IMR-90 (cell line): Measurements from ENCODE around the gene CSF1. TPM values are rescaled to one million over a fixed set of nuclear protein-coding genes. Genes with fewer than 3 reads are reported as not detected.

Source experiments
- ATAC-seq: fragments of 200-7000 bp; cut with Tn5 transposase; 2 replicates; pipeline ENCODE4 v1.9.1; 2020; ENCODE audit warnings: low read depth, mild to moderate bottlenecking, moderate library complexity
- BruUV-seq: library from RNA; stranded (reverse); fragments of 400-500 nt; replicated peaks from 2 replicates; lab custom pipeline; 2021; lab: Mats Ljungman, UMichigan
- CTCF ChIA-PET: fragments of 300-600 bp; formaldehyde crosslinking; extraction: SDS; loops from one replicate; lab custom pipeline; 2021; ENCODE audit warnings: antibody characterized with exemption; lab: Yijun Ruan, JAX
- POLR2A ChIA-PET: fragments of 300-600 bp; sonication (Branson Sonifier 250); formaldehyde crosslinking; loops from one replicate; lab custom pipeline; 2022; ENCODE audit warnings: antibody characterized with exemption; ENCODE audit not compliant: unreplicated experiment; lab: Charles Lee
- DNase-seq: peaks from one replicate; pipeline ENCODE4 v3.0.0; 2013
- H2AFZ ChIP-seq: replicated peaks from 2 replicates; pipeline ENCODE3; 2013; ENCODE audit warnings: low read length, mild to moderate bottlenecking; ENCODE audit not compliant: poor library complexity
- H2AK5ac ChIP-seq: 2 replicates; pipeline ENCODE4 v1.6.1; 2013; ENCODE audit warnings: low read depth, low read length, inconsistent platforms
- H2AK9ac ChIP-seq: replicated peaks from 2 replicates; pipeline ENCODE3; 2013; ENCODE audit warnings: mild to moderate bottlenecking, low read depth, low read length, moderate library complexity; ENCODE audit not compliant: poor library complexity
- H2BK120ac ChIP-seq: 2 replicates; pipeline ENCODE4 v1.6.1; 2013; ENCODE audit warnings: low read depth, low read length, inconsistent platforms
- H2BK15ac ChIP-seq: 3 replicates; pipeline ENCODE4 v1.6.1; 2013; ENCODE audit warnings: low read depth, low read length, inconsistent platforms
- H2BK20ac ChIP-seq: 2 replicates; pipeline ENCODE4 v1.6.1; 2013; ENCODE audit warnings: low read depth, mild to moderate bottlenecking, inconsistent platforms, low read length, moderate library complexity
- H2BK5ac ChIP-seq: 2 replicates; pipeline ENCODE4 v1.6.1; 2013; ENCODE audit warnings: mild to moderate bottlenecking, low read depth, low read length, inconsistent platforms; ENCODE audit not compliant: poor library complexity, severe bottlenecking
- H3K14ac ChIP-seq: replicated peaks from 2 replicates; pipeline ENCODE4 v1.6.1; 2013; ENCODE audit warnings: low read depth, low read length, inconsistent platforms
- H3K18ac ChIP-seq: 2 replicates; pipeline ENCODE4 v1.6.1; 2013; ENCODE audit warnings: low read depth, low read length, control low read depth
- H3K23ac ChIP-seq: 2 replicates; pipeline ENCODE4 v1.6.1; 2013; ENCODE audit warnings: low read depth, low read length, inconsistent platforms
- H3K27ac ChIP-seq: 2 replicates; pipeline ENCODE4 v1.5.1; 2013; ENCODE audit warnings: mild to moderate bottlenecking, control low read depth, low read length; ENCODE audit not compliant: insufficient read depth
- H3K27me3 ChIP-seq: 2 replicates; pipeline ENCODE4 v1.6.1; 2013; ENCODE audit warnings: low read length; ENCODE audit not compliant: control insufficient read depth, insufficient read depth
- H3K36me3 ChIP-seq: 2 replicates; pipeline ENCODE4 v1.6.1; 2013; ENCODE audit warnings: low read length, mixed read lengths; ENCODE audit not compliant: control insufficient read depth, insufficient read depth
- H3K4ac ChIP-seq: 2 replicates; pipeline ENCODE4 v1.6.1; 2013; ENCODE audit warnings: low read depth, low read length, inconsistent platforms
- H3K4me1 ChIP-seq: 2 replicates; pipeline ENCODE4 v1.6.1; 2013; ENCODE audit warnings: low read length, mixed read lengths; ENCODE audit not compliant: control insufficient read depth, insufficient read depth
- H3K4me2 ChIP-seq: 2 replicates; pipeline ENCODE4 v1.6.1; 2013; ENCODE audit warnings: low read depth, mild to moderate bottlenecking, control low read depth, low read length, moderate library complexity
- H3K4me3 ChIP-seq: 2 replicates; pipeline ENCODE4 v1.5.1; 2013; ENCODE audit warnings: low read depth, mild to moderate bottlenecking, control low read depth, low read length, moderate library complexity; ENCODE audit not compliant: insufficient read depth
- H3K56ac ChIP-seq: 2 replicates; pipeline ENCODE4 v1.6.1; 2013; ENCODE audit warnings: low read length, inconsistent platforms; ENCODE audit not compliant: insufficient read depth; ENCODE audit errors: extremely low read depth
- H3K79me1 ChIP-seq, 2 experiments: 2 replicates each; pipeline ENCODE4 v1.6.1; 2013; ENCODE audit warnings: low read length in 2 of 2, inconsistent platforms in 1 of 2, low read depth in 1 of 2
- H3K9ac ChIP-seq: 2 replicates; pipeline ENCODE4 v1.6.1; 2013; ENCODE audit warnings: low read depth, low read length, control low read depth
- H3K9me1 ChIP-seq: 2 replicates; pipeline ENCODE4 v1.6.1; 2013; ENCODE audit warnings: low read length, inconsistent platforms; ENCODE audit not compliant: insufficient read depth
- H3K9me3 ChIP-seq: 2 replicates; pipeline ENCODE4 v1.6.1; 2013; ENCODE audit warnings: low read length; ENCODE audit not compliant: control insufficient read depth, insufficient read depth
- H4K20me1 ChIP-seq: 2 replicates; pipeline ENCODE4 v1.6.1; 2013; ENCODE audit warnings: low read length, inconsistent platforms; ENCODE audit not compliant: insufficient read depth
- H4K5ac ChIP-seq: 2 replicates; pipeline ENCODE4 v1.6.1; 2013; ENCODE audit warnings: mild to moderate bottlenecking, low read depth, low read length, control low read depth
- H4K8ac ChIP-seq, 2 experiments: 2 replicates each; pipeline ENCODE4 v1.6.1; 2013; ENCODE audit warnings: low read depth in 2 of 2, low read length in 2 of 2, control low read depth in 1 of 2, inconsistent platforms in 1 of 2
- H4K91ac ChIP-seq: 2 replicates; pipeline ENCODE4 v1.6.1; 2013; ENCODE audit warnings: low read depth, low read length, inconsistent platforms; ENCODE audit not compliant: insufficient read depth
- BHLHE40 ChIP-seq: fragments of 150-350 bp; IDR thresholded peaks from 2 replicates; pipeline ENCODE4 v1.6.1; 2016; ENCODE audit warnings: mild to moderate bottlenecking, low read depth, low read length
- CEBPB ChIP-seq: IDR thresholded peaks from 2 replicates; pipeline ENCODE4 v1.6.1; 2012; ENCODE audit warnings: low read depth, low read length, improper control_type of control experiment
- FOS ChIP-seq: fragments of 150-350 bp; IDR thresholded peaks from 2 replicates; pipeline ENCODE4 v1.6.1; 2016; ENCODE audit warnings: low read depth, low read length
- MAFK ChIP-seq: IDR thresholded peaks from 2 replicates; pipeline ENCODE4 v1.6.1; 2012; ENCODE audit warnings: low read depth, low read length, improper control_type of control experiment
- MAZ ChIP-seq: IDR thresholded peaks from 2 replicates; pipeline ENCODE4 v1.6.1; 2012; ENCODE audit warnings: low read depth, mild to moderate bottlenecking, low read length, improper control_type of control experiment, moderate library complexity, borderline replicate concordance
- MXI1 ChIP-seq: IDR thresholded peaks from 2 replicates; pipeline ENCODE4 v1.6.1; 2012; ENCODE audit warnings: low read depth, mild to moderate bottlenecking, low read length, moderate library complexity, borderline replicate concordance
- NFE2L2 ChIP-seq: fragments of 150-350 bp; IDR thresholded peaks from 2 replicates; pipeline ENCODE4 v1.6.1; 2016; ENCODE audit warnings: low read depth, mild to moderate bottlenecking, low read length
- RAD21 ChIP-seq: IDR thresholded peaks from 2 replicates; pipeline ENCODE4 v1.6.1; 2012; ENCODE audit warnings: low read length, improper control_type of control experiment
- RCOR1 ChIP-seq: IDR thresholded peaks from 2 replicates; pipeline ENCODE4 v1.6.1; 2012; ENCODE audit warnings: mild to moderate bottlenecking, low read length, improper control_type of control experiment; ENCODE audit not compliant: insufficient replicate concordance
- RFX5 ChIP-seq: IDR thresholded peaks from 2 replicates; pipeline ENCODE4 v1.8.0; 2012; ENCODE audit warnings: low read depth, mild to moderate bottlenecking, low read length, moderate library complexity
- SMC3 ChIP-seq: fragments of 150-350 bp; IDR thresholded peaks from 2 replicates; pipeline ENCODE4 v1.6.1; 2016; ENCODE audit warnings: low read depth, mild to moderate bottlenecking, antibody characterized with exemption, low read length, moderate library complexity
- WGBS, 2 experiments: methylation state at CpG; one replicate each; pipeline versions ENCODE4 v1.1.5 to v1.1.7; 2013; ENCODE audit warnings: missing lambda C conversion rate in 2 of 2; ENCODE audit not compliant: insufficient read length in 1 of 2; ENCODE audit errors: extremely low coverage in 2 of 2; 5-methylcytosine and 5-hydroxymethylcytosine counted together
- dilution Hi-C: fragments of 300-500 bp; cut with HindIII; formaldehyde crosslinking; loops from one replicate; pipeline ENCODE4 v1.14.3; 2018; ENCODE audit warnings: low sequenced_read_pairs; ENCODE audit not compliant: unreplicated experiment
- in situ Hi-C: fragments of 300-500 bp; cut with MboI; formaldehyde crosslinking; loops from 3 replicates; pipeline ENCODE4 v1.14.3; 2019; ENCODE audit warnings: low sequenced_read_pairs, inconsistent platforms, mixed read lengths
- intact Hi-C: fragments of 100-400 bp; cut with micrococcal nuclease; formaldehyde crosslinking; loops from 2 replicates; pipeline ENCODE4 v1.10.0; 2022
- polyA plus RNA-seq, 3 experiments: library from polyadenylated mRNA; depleted of rRNA; stranded (reverse); fragments of >200 nt; gene quantifications; 2 replicates each; pipeline ENCODE4 v1.2.3, GENCODE V29; 2012; ENCODE audit warnings: low replicate concordance in 1 of 3
- total RNA-seq: library from RNA; depleted of rRNA; stranded (reverse); fragments of >200 nt; gene quantifications from 2 replicates; pipeline ENCODE4 v1.2.3, GENCODE V29; 2012
- TF ChIP-seq, protein P1 (sequence below): fragments of 150-350 bp; IDR thresholded peaks from 2 replicates; pipeline ENCODE4 v1.6.1; 2016; ENCODE audit warnings: low read depth, mild to moderate bottlenecking, low read length, moderate library complexity, borderline replicate concordance
- TF ChIP-seq, protein P2 (sequence below): fragments of 150-350 bp; IDR thresholded peaks from 2 replicates; pipeline ENCODE4 v1.6.1; 2017; ENCODE audit warnings: mild to moderate bottlenecking, antibody characterized with exemption, low read length, low read depth
- TF ChIP-seq, protein P3 (sequence below): conservative IDR thresholded peaks from 2 replicates; pipeline ENCODE4 v1.5.1; 2012; ENCODE audit warnings: mild to moderate bottlenecking, low read depth, low read length, improper control_type of control experiment

CSF1 gene
- total and polyA plus RNA-seq, 2 of the 4 experiments (the other 2 are of a cell fraction): 14.3 to 22.0 TPM

DNA sequence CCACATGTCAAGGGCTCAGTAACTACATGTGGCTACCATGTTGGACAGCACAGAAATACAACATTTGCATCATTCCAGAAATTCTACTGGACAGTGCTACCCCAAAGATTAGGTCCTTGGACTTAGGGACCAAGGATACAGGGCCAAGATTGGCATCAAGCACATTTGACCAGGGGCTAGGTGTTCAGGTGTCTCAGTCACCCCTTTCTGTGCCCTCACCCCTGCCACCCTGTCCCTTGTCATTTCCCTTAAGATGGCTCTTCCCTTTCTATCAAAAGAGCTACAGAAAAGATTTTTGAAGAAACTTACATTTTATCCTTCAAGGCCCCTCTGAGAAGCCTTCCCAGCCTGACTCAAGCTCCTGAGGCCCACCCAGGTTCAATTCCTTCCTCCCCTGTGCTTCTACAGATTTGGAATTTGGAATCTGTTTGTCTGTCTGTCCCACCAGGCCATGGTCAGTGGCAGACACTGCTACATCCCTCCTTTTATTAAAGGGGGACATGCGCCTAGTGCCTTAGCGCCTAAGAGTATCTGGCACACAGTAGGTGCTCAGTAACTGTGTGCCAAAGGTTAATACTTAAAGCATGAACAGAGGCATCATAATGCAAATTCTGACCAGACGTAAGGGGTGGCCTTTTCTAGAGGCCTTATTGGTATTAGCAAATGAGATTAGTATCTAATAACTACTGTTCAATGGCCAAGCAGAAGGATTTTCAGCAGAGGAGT is 21.4 kb downstream of the CSF1 start:
- H2AK9ac ChIP-seq: no peak overlapping the region
- H3K4me1 ChIP-seq: peaks cover 23% of the 10 kb centered on the region
- DNase-seq: no peak
- H2AFZ ChIP-seq: no peak overlapping the region
- no peak overlapping the region for H3K23ac ChIP-seq
- dilution Hi-C loops (no loop called here), intact Hi-C loops (loop anchor here (5.0 kb wide), 1 partner anchor 50 kb away; the partner anchor contains the start of gene AHCYL1), in situ Hi-C loops (no loop called here)
- H3K18ac ChIP-seq: no peak overlapping the region
- no peak overlapping the region for H3K14ac ChIP-seq
- no peak overlapping the region for H4K8ac ChIP-seq
- H4K5ac ChIP-seq: no peak overlapping the region
- no peak overlapping the region for H2BK120ac ChIP-seq
- no peak overlapping the region for H3K9ac ChIP-seq
- no peak overlapping the region for H3K4me3 ChIP-seq
- ChIA-PET POLR2A (no interaction called here), CTCF (interaction anchor here (0.8 kb wide), 1 partner anchor 15 kb away, joined by 4 read pairs; no protein-coding TSS in a partner anchor)
- no peak overlapping the region for H3K56ac ChIP-seq
- H3K9me1 ChIP-seq: peaks cover 17% of the 10 kb centered on the region
- BruUV-seq: no TSS peak
- 0 out of 3 replicates have a peak overlapping the region, but pooled peaks have one; percentile 10 for H2BK15ac ChIP-seq
- H2BK5ac ChIP-seq: no peak overlapping the region
- H2BK20ac ChIP-seq: no peak overlapping the region
- H3K27ac ChIP-seq: no peak overlapping the region
- no peak overlapping the region for H3K4me2 ChIP-seq
- no peaks in the 10 kb centered on the region for H3K27me3 ChIP-seq
- WGBS, 2 experiments: 90% methylated on average over 2 of the region's 3 CpGs; no CpG with 5 or more reads in 1 of the 2 experiments
- H4K91ac ChIP-seq: no peak overlapping the region
- peaks cover 7% of the 10 kb centered on the region; the same call in 1 of the 2 replicates for H4K20me1 ChIP-seq
- no peak for ATAC-seq
- H2AK5ac ChIP-seq: peak overlapping the region; percentile 21; the same call in 1 of the 2 replicates
- no peak overlapping the region; the same call in 1 of the 2 replicates for H3K4ac ChIP-seq
- H3K9me3 ChIP-seq: no peaks in the 10 kb centered on the region
- H3K79me1 ChIP-seq: peaks cover 0 to 23% of the 10 kb centered on the region in 2 experiments; a peak in 2 of 4 replicates
- peaks cover 29% of the 10 kb centered on the region for H3K36me3 ChIP-seq
- TF ChIP-seq NFE2L2 (no peak), FOS (no peak), BHLHE40 (no peak), RFX5 (no peak), SMC3 (no peak), MAFK (no peak), MAZ (no peak), RCOR1 (no peak), MXI1 (no peak), CEBPB (no peak), RAD21 (no peak)
- TF ChIP-seq, protein P1, sequence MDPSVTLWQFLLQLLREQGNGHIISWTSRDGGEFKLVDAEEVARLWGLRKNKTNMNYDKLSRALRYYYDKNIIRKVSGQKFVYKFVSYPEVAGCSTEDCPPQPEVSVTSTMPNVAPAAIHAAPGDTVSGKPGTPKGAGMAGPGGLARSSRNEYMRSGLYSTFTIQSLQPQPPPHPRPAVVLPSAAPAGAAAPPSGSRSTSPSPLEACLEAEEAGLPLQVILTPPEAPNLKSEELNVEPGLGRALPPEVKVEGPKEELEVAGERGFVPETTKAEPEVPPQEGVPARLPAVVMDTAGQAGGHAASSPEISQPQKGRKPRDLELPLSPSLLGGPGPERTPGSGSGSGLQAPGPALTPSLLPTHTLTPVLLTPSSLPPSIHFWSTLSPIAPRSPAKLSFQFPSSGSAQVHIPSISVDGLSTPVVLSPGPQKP: no peak
- TF ChIP-seq, protein P2, sequence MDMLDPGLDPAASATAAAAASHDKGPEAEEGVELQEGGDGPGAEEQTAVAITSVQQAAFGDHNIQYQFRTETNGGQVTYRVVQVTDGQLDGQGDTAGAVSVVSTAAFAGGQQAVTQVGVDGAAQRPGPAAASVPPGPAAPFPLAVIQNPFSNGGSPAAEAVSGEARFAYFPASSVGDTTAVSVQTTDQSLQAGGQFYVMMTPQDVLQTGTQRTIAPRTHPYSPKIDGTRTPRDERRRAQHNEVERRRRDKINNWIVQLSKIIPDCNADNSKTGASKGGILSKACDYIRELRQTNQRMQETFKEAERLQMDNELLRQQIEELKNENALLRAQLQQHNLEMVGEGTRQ: no peak
- TF ChIP-seq, protein P3, sequence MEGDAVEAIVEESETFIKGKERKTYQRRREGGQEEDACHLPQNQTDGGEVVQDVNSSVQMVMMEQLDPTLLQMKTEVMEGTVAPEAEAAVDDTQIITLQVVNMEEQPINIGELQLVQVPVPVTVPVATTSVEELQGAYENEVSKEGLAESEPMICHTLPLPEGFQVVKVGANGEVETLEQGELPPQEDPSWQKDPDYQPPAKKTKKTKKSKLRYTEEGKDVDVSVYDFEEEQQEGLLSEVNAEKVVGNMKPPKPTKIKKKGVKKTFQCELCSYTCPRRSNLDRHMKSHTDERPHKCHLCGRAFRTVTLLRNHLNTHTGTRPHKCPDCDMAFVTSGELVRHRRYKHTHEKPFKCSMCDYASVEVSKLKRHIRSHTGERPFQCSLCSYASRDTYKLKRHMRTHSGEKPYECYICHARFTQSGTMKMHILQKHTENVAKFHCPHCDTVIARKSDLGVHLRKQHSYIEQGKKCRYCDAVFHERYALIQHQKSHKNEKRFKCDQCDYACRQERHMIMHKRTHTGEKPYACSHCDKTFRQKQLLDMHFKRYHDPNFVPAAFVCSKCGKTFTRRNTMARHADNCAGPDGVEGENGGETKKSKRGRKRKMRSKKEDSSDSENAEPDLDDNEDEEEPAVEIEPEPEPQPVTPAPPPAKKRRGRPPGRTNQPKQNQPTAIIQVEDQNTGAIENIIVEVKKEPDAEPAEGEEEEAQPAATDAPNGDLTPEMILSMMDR: no peak
